Measurements from ENCODE around the gene DEPDC5. TPM values are rescaled to one million over a fixed set of nuclear protein-coding genes. Genes with fewer than 3 reads are reported as not detected.

Gene DEPDC5
- total RNA-seq, 1 donor from 2014 or later, result 33.0 TPM

- Mint-ChIP-seq H3K9me3 (ENCODE audit: low read depth) (no peaks in the 10 kb centered on the region), H3K36me3 (ENCODE audit: insufficient read depth) (peaks cover 6% of the 10 kb centered on the region), H3K27me3 (no peaks in the 10 kb centered on the region), H3K4me3 (ENCODE audit: low read depth) (no peak overlapping the region), H3K4me1 (ENCODE audit: low read depth) (no peaks in the 10 kb centered on the region), H3K27ac (no peak overlapping the region)
- no peak for TF ChIP-seq CTCF (IDR thresholded peaks at IDR 0.05; ENCODE audit: unreplicated experiment)
- DNase-seq (ENCODE audit: low spot score, unreplicated experiment), result no peak
These were observed 113.1 kb downstream of the DEPDC5 start for GRCh38 chr22:31866918-31867317.

- Mint-ChIP-seq H3K27ac (no peak overlapping the region), H3K4me3 (ENCODE audit: low read depth) (no peak overlapping the region), H3K4me1 (ENCODE audit: low read depth) (no peaks in the 10 kb centered on the region), H3K36me3 (ENCODE audit: insufficient read depth) (peaks cover 6% of the 10 kb centered on the region), H3K9me3 (ENCODE audit: low read depth) (no peaks in the 10 kb centered on the region), H3K27me3 (no peaks in the 10 kb centered on the region)
- no peak for TF ChIP-seq CTCF (IDR thresholded peaks at IDR 0.05; ENCODE audit: unreplicated experiment)
- no peak for DNase-seq (ENCODE audit: low spot score, unreplicated experiment)
These were observed 113.8 kb downstream of the DEPDC5 start for GRCh38 chr22:31867386-31868153.

GRCh38 chr22:31869739-31870138, 115.9 kb downstream of the DEPDC5 start:
- peaks cover 10% of the 10 kb centered on the region for H3K36me3 Mint-ChIP-seq (ENCODE audit: insufficient read depth)
- H3K27me3 Mint-ChIP-seq, result no peaks in the 10 kb centered on the region
- no peak for TF ChIP-seq CTCF (IDR thresholded peaks at IDR 0.05; ENCODE audit: unreplicated experiment)
- no peak for DNase-seq (ENCODE audit: low spot score, unreplicated experiment)
- no peak overlapping the region for H3K4me3 Mint-ChIP-seq (ENCODE audit: low read depth)
- no peaks in the 10 kb centered on the region for H3K9me3 Mint-ChIP-seq (ENCODE audit: low read depth)
- H3K27ac Mint-ChIP-seq, result no peak overlapping the region
- no peaks in the 10 kb centered on the region for H3K4me1 Mint-ChIP-seq (ENCODE audit: low read depth)

- no peak for TF ChIP-seq CTCF (IDR thresholded peaks at IDR 0.05; ENCODE audit: unreplicated experiment)
- Mint-ChIP-seq H3K27me3 (no peaks in the 10 kb centered on the region), H3K9me3 (ENCODE audit: low read depth) (no peaks in the 10 kb centered on the region), H3K36me3 (ENCODE audit: insufficient read depth) (peaks cover 8% of the 10 kb centered on the region), H3K4me1 (ENCODE audit: low read depth) (no peaks in the 10 kb centered on the region), H3K4me3 (ENCODE audit: low read depth) (no peak overlapping the region), H3K27ac (no peak overlapping the region)
- DNase-seq (ENCODE audit: low spot score, unreplicated experiment), result no peak
These were observed 117.1 kb downstream of the DEPDC5 start for GRCh38 chr22:31870890-31871289.

- TF ChIP-seq CTCF (IDR thresholded peaks at IDR 0.05; ENCODE audit: unreplicated experiment), result no peak
- Mint-ChIP-seq H3K36me3 (ENCODE audit: insufficient read depth) (peaks cover 8% of the 10 kb centered on the region), H3K9me3 (ENCODE audit: low read depth) (no peaks in the 10 kb centered on the region), H3K4me1 (ENCODE audit: low read depth) (no peaks in the 10 kb centered on the region), H3K27me3 (no peaks in the 10 kb centered on the region), H3K27ac (no peak overlapping the region), H3K4me3 (ENCODE audit: low read depth) (no peak overlapping the region)
- DNase-seq (ENCODE audit: low spot score, unreplicated experiment), result no peak
These were observed 117.7 kb downstream of the DEPDC5 start for GRCh38 chr22:31871480-31871879.
